Activated CD8-positive, alpha-beta memory T cell treated with anti-CD3 and anti-CD28 coated beads for 24 hours (primary cell): ENCODE results near the gene PCARE.

Experiments used
- DNase-seq: peaks from one replicate; pipeline ENCODE4 v3.0.0-alpha.2; 2020

The PCARE gene

DNA sequence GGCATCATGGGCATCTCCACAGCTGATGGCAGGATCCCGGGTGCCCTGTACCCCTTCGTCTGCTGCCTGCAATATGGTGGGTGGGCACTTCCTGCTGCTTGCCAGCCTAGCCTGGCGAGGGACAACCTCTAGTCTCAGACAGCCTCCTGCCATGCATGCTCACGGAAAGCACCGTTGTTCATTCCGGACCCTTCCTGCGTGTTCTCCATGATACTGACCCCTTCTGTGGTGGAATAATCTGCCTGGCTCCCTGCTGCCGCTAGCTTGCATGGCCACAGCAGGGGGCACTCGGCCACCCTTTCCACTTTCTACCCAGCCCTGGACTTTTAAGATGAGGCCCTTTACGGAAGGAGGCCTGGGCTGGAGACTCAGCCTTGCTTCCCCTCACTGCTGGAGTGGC lies 12.0 kb downstream of the PCARE start:
- DNase-seq = no peak

GRCh38 chr2:29061616-29062015 lies 12.7 kb downstream of the PCARE start:
- no peak for DNase-seq

GRCh38 chr2:29061176-29061575 lies 13.1 kb downstream of the PCARE start:
- no peak for DNase-seq

GRCh38 chr2:29060441-29060840 lies 13.9 kb downstream of the PCARE start:
- no peak for DNase-seq

DNA sequence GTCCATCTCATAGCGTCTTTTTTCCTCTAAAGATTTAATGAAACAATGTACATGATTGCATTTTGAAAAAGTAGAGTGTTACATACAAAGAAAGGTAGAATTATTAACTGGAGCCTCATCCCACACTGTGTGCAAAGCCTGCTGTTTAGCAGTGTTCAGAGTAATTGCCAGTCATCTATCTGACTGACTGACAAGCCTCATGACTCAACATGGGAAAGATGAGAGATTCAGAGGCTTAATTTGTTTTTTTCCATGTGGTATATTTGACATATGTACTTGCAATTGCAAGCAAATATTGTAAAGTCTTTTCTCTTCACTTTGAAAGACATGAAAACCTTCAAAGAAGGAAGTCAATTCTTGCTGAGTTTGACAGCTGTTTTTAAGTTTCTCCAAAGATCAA lies 14.7 kb downstream of the PCARE start:
- DNase-seq = no peak

GRCh38 chr2:29057006-29057405 lies 17.3 kb downstream of the PCARE start:
- no peak for DNase-seq

DNA sequence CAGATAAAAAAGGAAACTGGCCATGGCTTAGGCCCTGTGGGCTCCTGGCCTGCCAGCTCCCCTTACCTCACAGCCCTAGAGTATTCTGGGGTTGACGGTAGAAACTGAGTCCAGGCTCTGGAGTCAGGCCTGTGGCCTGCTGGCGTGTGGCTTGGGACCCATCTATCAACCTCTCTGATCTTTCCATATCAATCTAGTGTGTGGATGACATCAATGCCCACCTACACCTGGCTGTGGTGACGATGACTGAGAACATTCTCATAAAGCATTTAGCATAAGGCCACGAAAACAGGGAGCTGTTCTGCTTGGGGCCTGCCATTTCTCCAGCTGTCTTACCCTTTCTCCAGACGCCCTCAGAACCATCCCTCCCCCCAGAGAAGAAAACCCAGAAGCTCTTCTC lies 17.9 kb downstream of the PCARE start:
- no peak for DNase-seq

DNA sequence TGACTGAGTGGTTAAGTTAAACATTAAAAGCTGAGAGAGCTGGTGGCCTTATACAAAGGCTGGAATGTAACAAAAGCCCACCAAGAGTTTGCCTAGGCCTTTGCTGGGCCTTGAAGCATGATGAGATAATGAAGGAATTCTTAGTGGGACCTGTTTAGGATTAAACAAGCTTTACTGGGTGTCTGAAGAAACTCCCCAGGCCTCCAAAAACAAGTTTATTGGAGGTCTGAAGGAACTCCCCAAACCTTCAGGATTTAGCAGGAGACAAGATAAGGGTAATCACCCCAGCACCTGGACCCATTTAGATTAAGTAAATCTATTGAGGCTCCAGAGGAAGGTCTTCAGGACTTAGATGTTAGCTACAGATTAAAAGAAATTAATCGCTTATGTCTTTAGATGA lies 18.7 kb downstream of the PCARE start:
- no peak for DNase-seq

GRCh38 chr2:29054430-29054829 lies 19.9 kb downstream of the PCARE start:
- DNase-seq = no peak

GRCh38 chr2:29053670-29054400 lies 20.5 kb downstream of the PCARE start:
- no peak for DNase-seq

DNA sequence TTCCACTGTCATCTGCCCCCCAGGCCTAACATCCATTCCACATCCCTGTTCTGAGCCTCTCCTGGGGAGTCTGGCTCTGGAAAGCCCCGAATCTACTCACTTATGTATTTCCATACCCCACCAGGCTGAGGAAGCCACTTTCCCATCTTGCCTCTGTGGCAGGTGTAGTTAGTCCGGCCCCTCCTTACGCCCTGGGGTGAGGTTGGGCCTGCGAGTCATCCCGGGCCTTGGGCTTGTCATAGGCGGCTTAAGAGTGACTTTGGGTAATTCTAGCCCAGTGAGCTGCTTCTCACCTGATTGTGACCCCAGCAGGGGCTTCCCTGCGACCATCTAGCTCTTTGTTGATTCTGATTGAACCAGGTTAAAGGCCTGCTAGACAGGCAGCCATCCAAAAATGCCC lies 21.1 kb downstream of the PCARE start:
- no peak for DNase-seq

DNA sequence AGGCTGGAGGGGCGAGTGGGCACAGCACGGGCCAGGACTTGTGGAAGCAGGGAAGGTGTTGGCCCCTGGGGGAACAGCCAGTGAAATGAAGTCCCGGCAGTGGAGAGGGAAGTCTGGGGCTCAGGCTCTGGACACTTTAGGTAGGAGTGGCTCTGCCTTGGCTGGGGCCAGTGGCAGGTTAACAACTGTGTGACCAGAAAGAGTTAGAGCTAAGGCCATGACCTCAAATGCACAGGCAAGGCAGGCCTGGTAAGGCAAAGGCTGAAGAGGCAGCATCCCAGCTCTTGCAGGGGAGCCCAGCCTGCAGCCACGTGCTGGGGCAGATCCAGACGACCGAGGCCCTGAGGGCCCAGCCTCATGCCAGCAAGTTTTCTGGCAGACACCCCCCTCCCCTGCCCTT lies 21.5 kb downstream of the PCARE start:
- DNase-seq = no peak

- no peak for DNase-seq
Observed at GRCh38 chr2:29051730-29052129, 22.6 kb downstream of the PCARE start.

DNA sequence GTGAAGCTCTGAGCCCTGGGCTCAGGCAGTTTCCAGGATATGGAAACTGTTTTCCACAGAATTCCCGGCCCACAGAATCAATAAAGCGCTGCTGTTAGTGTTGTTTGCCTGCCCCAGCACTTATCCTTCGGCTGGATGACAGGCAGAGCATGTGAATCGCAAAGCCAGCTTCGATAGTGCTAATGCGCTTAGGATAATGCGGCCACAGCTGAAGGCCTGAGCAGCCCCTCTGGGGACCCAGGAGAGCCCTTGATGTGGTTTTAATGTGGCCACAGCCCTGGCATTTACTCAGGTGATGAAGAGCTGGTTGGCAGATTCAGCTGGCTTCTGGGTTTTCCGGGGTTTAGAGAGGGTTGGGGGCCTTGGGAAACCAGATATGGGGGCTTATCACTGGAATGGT lies 23.7 kb downstream of the PCARE start:
- no peak for DNase-seq

GRCh38 chr2:29047083-29047845 lies 27.1 kb downstream of the PCARE start:
- no peak for DNase-seq

GRCh38 chr2:29046321-29046720 lies 28.0 kb downstream of the PCARE start:
- no peak for DNase-seq

DNA sequence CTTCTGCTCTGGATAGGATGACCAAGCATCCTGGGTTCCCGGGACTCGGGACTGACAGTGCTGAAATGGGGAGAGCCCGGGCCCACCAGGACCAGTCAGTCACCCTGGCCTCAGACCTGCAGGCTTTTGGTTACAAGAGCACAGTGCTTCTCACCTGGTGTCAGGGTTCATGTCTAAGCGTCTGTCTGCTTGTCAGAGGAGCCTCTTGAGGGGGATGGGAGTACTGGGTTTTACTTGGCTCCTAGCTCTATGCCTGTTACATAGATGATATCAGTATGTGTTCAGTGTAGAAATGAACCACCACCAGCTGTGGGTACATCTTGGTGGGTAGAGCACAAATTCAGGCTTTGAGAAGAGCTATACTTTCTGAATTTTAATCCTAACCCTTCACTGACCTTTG lies 29.9 kb downstream of the PCARE start:
- no peak for DNase-seq

- no peak for DNase-seq
Observed at GRCh38 chr2:29042561-29043075, 31.7 kb downstream of the PCARE start.

GRCh38 chr2:29041161-29041660 lies 33.1 kb downstream of the PCARE start:
- DNase-seq = no peak

- DNase-seq = no peak
Observed at GRCh38 chr2:29040552-29040951, 33.8 kb downstream of the PCARE start.

DNA sequence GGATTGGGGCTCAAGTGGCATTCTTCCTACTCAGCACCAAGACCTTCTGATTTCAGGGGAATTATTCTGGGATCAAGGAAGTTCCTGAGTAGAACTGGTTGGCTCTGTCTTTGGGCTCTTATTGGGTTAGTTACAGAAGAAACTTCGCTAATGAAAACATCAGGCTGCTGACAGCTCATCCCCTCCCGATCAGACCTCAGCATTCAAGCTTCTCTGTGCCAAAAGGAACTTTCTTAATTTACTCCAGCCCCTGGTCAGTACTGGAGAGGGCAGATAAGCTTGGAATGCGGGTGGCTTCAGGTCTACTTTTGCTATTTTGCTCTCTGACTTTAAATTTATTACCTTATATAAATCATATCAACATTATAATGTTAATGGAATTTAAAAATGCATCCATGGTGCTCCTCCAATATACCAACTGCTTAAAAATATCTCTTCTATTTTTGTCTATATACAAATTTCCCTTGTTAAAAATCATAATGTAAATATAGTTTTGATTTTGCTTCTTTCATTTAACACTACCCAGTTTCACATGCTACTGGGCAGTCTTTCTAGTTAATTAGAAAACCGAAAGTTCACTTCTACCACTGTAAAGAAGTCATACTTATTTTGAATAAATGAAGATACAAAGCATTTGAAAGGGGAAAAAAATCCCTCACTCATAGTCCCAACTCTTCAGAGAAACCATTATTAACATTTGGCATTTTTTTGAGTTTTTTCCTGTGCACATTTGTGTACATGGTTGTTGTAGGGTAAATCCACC lies 34.4 kb downstream of the PCARE start:
- DNase-seq = no peak

DNA sequence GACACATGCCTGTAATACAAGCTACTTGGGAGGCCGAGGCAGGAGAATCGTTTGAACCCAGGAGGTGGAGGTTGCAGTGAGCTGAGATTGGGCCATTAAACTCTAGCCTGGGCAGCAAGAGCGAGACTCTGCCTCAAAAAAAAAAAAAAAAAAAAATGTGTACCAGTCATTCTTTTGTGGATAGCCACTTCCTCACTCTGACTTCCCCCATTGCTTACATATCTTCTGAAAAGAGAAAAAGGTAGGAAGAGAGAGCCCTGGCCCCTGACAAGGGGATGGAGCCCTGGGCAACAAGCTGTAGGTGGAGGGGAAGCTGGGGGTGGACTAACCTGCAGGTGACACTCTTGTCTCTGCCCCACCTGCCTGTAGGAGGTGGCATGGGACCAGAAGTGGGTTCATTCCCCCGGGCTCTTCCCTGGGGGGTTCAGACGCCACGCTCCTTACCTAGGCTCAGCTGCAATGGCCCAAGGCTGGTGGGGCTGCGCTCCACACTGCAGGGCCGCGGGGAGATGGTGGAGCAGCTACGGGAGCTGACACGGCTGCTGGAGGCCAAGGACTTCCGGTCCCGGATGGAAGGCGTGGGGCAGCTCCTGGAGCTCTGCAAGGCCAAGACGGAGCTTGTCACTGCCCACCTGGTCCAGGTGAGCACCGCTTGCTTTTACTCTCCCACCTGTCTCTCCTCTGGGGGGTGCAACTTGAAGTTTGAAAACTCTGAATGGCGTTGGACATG lies 39.1 kb downstream of the PCARE start:
- no peak for DNase-seq

- no peak for DNase-seq
Observed at GRCh38 chr2:29033656-29034055, 40.7 kb downstream of the PCARE start.
